HG03442 (cell line): ENCODE measurements around the gene OR51B6.
"Not testable (repeated sequence)": the region's sequence is repeated elsewhere in the genome, so short reads cannot be mapped to it uniquely, and the experiment has no call there.

Experiments used
- ATAC-seq: cut with Tn5 transposase; IDR thresholded peaks from one replicate; pipeline ENCODE4 v1.9.1; 2021; ENCODE audit warnings: mild to moderate bottlenecking, moderate library complexity; ENCODE audit not compliant: unreplicated experiment

Gene OR51B6

GRCh38 chr11:5351208-5351607, at the start of gene OR51B6:
TSS of gene OR51B6 (plus strand) at chr11:5351508. CDS start at chr11:5351508, 0 bp downstream.
- ATAC-seq = no peak

DNA sequence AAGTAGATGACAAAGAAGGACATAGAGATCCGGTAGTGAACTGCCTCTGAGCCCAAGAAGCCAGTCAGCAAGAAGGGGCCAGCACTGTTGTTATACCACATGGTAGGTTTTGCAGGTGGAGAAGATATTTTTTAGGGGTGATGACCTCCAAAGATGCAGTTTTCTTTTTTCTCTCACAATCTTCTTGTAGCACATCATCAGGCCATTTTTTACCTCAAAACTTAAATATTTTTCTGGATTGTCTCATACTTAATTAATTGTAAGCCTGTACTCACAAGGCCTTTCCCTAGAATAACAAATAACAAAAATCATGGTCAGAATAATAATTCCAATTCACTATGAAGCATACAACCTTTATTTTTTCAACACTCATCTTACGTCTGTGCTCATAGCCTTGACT, 49.5 kb upstream of the OR51B6 start, which contains the start of gene OR51B4:
Gene OR51B4 (minus strand): TSS at position 101 of the 400 bp plus-strand sequence. CDS start 0 bp downstream, at position 101.
- no peak for ATAC-seq

- ATAC-seq = no peak
Measured at GRCh38 chr11:5303626-5304025, 47.7 kb upstream of the OR51B6 start.

DNA sequence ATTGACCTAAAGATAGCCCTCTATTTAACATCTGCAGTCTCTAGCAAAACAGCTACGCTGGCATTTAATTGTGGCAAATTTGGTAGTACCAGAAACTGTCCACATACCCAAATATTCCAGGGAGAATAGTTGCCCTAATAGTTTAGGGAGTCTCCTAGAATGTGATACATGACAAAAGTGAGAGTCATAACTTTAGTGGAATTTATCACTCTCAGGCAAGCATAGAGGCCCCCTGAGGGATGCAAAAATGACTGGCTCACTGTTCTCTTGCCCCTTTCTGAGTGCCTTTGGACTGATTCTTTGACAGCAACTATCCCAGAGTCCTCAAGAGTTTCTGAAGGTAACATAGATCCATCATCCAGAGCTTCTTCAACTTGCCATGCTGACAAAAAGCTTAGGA, 47.3 kb upstream of the OR51B6 start:
- no peak for ATAC-seq

- ATAC-seq = no peak
Measured at GRCh38 chr11:5307256-5308019, 43.9 kb upstream of the OR51B6 start.

DNA sequence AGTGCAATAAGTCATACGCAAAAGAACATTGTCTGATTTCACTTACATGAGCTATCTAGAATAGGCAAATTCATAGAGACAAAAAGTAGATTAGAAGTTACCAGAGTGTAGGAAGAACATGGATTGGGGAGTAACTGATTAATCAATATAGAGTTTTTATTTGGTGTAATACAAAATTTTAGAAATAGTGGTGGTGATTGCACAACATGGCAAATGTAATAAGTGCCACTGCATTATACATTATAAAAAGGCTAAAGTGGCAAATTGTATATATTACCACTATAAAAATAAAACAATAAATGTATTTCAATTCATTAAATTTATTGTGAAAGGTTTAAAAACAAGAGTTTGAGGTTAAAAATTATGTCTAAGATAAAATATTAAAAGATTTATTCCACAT, 40.9 kb upstream of the OR51B6 start:
- no peak for ATAC-seq

GRCh38 chr11:5313326-5314023, 37.8 kb upstream of the OR51B6 start:
- not testable (repeated sequence) for ATAC-seq

GRCh38 chr11:5317292-5317691, 34.0 kb upstream of the OR51B6 start:
- no peak for ATAC-seq

DNA sequence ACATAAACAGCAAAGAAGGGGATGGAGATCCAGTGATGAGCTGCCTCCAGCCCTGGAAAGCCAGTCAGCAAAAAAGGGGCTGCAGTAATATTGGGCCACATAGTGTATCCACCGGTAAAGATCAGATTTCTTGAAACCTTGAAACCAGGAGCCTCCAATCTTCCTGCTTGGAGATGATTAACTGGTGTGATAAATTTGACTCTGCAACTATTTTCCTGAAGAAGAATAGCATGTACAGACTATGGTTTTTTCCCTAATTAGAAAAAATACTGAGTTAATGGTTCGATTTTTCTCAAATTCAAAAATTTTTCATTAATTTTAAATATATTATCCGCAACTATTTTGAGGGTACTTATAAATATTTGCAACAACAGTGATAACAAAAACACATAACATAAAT, 27.1 kb upstream of the OR51B6 start, which contains the start of gene OR51B2:
Gene OR51B2 (minus strand): TSS at position 101 of the 400 bp plus-strand sequence. CDS start 0 bp downstream, at position 101.
- no peak for ATAC-seq

DNA sequence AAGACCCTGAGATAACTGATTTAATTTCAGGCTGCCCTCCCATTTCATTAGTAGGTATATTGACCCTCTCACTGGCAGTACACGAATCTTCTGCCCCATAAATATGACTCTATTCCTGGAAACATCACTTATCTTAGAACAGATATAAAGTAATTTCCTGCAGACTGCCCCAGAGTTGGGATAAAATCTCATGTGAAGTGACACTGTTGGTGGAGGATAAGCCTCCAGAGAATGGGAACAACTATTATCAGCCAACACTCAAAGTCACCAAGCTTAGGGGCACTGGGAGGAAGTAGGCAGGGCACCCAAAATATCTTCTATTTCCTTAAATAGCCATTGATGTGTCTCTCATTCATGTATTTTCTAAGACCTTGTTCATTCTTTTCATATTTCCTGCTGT, 16.1 kb upstream of the OR51B6 start:
- no peak for ATAC-seq

GRCh38 chr11:5336331-5336730, 15.0 kb upstream of the OR51B6 start:
- ATAC-seq = no peak

GRCh38 chr11:5337253-5337652, 14.1 kb upstream of the OR51B6 start:
- ATAC-seq = not testable (repeated sequence)

DNA sequence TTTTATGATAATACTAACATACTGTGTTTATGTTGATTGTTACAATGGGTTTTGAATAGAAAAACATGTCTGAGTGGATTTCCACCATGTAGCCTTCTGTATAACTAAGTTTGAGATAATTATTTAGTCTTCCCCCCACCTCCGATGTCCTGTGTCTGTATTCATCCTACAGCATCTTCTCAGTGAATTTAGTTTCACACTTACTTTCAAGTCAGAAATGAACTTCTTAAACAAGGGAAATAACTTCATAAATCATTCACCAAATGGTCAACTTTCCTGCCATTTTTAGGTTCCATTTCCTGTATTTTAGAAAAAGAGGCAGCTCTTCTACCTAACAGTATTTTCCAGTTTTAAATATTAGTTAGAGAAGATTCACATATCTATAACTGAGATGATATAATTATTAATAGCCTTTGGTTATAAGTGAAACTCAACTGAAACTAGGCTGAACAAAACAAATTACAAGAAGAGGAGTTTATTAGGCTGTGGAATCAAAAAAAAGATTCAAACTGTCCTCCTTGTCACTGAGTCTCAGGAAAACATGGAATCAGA, 11.5 kb upstream of the OR51B6 start:
- ATAC-seq = peak; percentile 55

DNA sequence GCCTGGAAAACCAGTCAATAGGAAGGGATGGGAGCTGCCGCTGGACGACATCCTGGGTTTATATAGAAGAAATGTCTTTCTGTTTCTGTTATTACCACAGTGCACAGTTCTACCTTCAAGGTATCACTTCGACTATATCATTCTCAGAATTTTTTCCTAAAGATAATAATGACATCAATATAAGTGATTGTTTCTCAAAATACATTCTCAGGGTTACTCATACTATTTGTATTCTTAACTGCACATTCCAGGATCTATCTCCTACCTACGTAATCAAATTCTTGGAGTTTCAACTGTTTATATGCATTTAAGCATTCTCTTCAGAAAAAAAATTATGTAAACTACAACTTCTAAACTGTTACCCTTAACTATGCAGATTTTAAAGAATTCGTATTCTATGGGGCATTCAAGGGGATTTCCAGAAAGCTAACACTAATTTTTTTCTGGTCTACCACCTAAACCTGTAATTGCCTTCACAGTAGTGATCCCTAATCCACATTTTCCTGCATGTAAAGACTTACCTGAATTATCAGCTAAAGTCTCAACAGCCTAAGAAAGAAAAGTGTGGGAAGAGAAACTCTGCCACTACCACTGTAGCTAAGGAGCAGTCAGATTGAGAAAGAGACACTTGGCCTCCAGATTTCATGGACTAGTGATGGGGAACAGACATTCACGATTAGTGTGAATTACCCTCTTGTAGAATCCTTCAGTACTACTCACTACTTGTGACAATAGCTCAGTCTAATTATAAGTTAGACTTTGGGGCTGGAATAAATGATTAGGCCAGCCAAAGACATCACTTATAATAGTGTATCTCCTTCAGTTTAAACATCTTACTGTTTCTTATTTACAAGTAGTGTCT, 7.6 kb upstream of the OR51B6 start, which contains the start of gene OR51B5:
Gene OR51B5 (minus strand): TSS at position 51 of the 862 bp plus-strand sequence. CDS start 0 bp downstream, at position 51.
- ATAC-seq = no peak

GRCh38 chr11:5345831-5346230, 5.5 kb upstream of the OR51B6 start:
- ATAC-seq = no peak

DNA sequence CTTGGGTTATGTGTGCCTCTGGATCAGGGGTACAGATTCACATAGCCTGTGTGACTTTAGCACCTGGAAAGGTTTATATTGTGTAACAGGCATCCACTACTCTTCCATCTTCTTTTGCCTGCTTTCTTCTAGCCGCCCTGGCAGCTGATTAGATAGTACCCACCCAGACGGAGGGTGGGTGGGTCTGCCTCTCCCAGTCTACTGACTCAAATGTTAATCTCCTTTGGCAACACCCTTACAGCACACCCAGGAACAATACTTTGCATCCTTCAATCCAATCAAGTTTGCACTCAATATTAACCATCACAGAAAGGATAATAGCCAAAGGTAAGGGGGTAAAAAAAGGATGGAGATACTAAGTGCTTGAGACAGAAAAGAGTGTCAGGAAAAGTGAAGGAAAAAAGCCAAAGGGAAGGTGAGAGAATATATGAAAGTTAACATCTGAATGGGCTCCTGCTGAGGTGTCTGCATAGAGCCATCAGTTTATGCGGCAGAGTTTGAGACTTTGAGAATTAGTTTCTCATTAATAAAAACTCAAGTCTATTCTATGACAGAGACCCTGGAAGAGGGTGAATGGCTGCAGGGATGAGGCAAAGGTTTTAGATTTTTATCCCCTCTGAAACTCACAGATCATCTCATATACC, 2.6 kb upstream of the OR51B6 start:
- no peak for ATAC-seq

GRCh38 chr11:5349550-5349949, 1.8 kb upstream of the OR51B6 start:
- no peak for ATAC-seq

GRCh38 chr11:5356031-5356430, 4.7 kb downstream of the OR51B6 start:
- ATAC-seq = not testable (repeated sequence)

DNA sequence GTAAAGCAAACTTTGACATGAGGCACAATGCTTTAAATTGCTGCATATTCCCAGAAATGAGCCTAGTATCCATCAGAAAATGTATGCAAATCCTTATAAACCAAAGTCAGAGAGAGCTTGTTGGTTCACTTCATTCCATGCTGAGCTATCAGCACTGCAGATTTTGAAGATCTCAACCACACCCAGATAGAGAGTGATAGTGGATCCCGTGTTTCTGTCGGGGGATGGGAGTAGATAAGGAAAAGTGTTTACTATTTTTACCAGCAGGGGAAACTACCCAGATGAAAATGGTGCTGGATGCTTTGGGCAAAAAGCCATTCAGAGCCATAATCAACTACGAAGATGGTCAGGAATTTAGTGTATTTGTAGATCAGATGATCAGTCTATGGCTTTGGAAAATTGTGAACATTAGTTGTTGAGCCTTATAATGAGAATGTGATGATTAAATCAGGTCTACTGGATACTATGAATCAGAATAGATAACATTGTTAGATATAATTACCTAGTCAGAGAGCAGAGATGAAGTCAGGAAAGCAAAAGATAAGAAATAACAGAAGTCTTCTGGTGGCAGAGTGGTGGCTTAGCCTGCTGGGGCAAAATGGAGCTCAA, 10.8 kb downstream of the OR51B6 start:
- ATAC-seq = no peak

DNA sequence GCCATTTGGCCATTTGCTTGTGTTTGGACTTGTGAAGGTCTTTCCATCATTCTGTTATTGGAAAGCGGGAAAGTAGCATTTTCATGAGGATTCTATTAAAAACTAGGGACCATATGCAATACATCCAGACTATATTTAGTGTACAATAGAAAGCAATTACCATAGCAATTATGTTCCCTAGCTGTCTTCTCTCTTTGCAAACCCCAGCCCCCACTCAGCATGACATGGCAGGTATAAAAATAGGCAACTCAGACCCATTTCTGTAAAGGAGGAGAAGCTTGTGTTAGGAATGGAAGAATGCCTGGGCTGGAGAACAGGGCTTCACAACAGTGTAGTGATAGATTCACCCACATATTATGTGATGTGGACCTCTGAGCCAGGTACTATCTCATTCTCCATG, 12.4 kb downstream of the OR51B6 start:
- ATAC-seq = no peak
